Fibroblast of pulmonary artery (primary cell): ENCODE data around the gene P2RX6.
"Not testable (repeated sequence)": the region's sequence is repeated elsewhere in the genome, so short reads cannot be mapped to it uniquely, and the experiment has no call there.

Experiments used
- DNase-seq: peaks from one replicate; pipeline ENCODE4 v3.0.0-alpha.2; 2010; ENCODE audit warnings: low read depth
- H3K4me3 ChIP-seq: replicated peaks from 2 replicates; pipeline ENCODE4 v1.5.1; 2011; ENCODE audit warnings: low read depth, mild to moderate bottlenecking, control low read depth, low read length, moderate library complexity
- CTCF ChIP-seq: IDR thresholded peaks from 2 replicates; pipeline ENCODE4 v1.5.1; 2011; ENCODE audit warnings: mild to moderate bottlenecking, control low read depth, low read length, inconsistent platforms; ENCODE audit errors: missing control alignments

The P2RX6 gene

DNA sequence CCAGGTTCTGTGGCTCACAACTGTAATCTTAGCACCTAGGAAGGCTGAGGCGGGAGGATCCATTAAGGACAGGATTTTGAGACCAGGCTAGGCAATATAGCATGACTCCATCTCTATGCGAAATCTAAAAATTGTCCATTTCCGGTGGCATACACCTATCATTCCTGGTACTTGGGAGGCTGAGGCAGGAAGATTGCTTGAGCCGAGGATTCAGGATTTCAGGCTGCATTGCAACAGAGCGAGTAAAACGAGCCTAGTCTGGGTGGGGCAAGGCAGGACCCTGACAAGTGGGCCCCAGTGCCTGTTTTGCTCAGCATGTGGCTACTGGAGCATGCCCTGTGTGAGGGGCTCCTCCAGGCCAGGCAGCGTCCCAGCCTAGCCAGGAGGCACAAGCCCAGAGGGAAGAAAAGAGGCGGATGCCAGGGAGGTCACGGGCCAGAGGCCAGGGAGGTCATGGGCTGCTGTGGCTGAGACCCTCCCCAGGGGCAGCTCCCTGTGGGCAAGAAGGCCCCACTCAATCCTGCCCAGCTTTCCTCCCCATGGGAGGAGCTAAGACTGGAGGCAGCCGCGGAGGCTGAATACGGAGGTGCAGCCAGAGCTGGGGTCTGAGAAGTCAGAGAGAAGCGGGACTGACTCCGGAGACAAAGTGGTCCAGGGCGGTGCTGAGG is 39.2 kb downstream of the P2RX6 start:
- H3K4me3 ChIP-seq, result no peak overlapping the region
- no peak for DNase-seq
- TF ChIP-seq CTCF, result no peak

- H3K4me3 ChIP-seq, result no peak overlapping the region
- no peak for TF ChIP-seq CTCF
- DNase-seq, result no peak
Measured at GRCh38 chr22:21054714-21055563, 40.0 kb downstream of the P2RX6 start.

GRCh38 chr22:21055564-21055834 is 40.5 kb downstream of the P2RX6 start:
- TF ChIP-seq CTCF, result no peak
- no peak for DNase-seq
- no peak overlapping the region for H3K4me3 ChIP-seq

DNA sequence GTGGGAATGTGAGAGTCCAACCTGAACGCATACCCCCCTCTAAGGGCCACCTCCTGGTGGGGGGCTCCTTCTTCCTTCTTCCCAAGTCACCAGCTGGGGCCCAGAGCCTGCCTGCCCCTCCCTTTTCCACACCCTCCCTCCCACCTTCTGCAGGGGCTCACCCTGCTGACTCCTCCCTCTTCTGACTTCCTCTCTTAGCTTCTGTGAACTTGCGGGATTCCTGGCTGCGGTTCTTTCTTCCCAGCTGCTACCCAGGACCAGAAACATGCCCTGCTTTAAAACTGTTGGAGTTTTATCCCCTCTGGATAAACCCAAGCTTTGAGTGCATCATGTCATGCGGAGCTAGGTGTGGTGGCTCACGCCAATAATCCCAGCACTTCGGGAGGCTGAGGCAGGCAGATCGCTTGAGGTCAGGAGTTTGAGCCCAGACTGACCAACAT is 40.9 kb downstream of the P2RX6 start:
- no peak overlapping the region for H3K4me3 ChIP-seq
- TF ChIP-seq CTCF, result no peak
- DNase-seq, result no peak

DNA sequence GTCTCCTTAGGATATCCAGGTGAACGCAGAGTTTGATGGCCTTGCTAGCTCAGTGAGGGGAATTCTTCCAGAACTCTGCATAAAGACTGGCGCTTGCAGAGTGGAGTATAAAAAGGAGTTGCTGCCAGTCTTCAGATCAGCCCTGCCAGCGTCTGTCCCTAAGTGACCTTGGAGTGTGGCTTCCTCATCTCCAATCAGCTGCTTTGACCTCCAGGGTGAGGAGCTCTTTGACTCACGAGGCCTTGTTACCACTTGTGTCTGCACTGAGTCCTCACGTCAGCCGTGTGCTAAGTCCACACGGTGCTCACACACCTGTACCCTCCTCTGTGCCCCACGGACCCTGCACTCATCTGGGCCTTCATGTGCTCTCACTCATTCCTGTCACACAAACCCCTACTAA is 45.4 kb downstream of the P2RX6 start:
- not testable (repeated sequence) for DNase-seq, H3K4me3 ChIP-seq

DNA sequence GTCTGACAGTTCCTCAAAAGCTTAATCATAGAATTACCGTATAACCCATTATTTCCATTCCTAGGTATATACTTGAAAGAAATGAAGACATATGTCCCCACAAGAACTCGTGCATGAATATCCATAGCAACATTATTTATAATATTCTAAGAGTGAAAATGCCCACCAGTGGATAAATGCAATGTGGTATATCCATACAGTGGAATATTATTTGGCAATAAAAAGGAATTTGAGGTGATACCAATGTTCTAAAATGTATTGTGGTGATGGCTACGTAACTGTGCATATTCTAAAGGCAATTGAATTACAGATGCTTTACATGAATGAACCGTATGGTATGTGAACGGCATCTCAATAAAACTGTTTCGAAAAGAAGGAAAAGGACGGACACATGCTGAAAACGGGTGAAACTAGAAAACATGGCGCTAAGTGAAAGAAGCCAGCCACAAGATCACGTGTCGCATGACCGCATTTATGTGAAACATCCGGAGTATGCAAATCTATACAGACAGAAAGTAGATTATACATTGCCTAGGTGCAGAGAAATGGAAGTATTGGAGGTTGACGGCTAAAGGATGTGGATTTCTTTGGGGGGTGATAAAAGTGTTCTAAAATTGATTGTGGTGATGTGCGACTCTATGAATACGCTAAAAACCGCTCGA is 46.8 kb downstream of the P2RX6 start:
- not testable (repeated sequence) for H3K4me3 ChIP-seq, DNase-seq

DNA sequence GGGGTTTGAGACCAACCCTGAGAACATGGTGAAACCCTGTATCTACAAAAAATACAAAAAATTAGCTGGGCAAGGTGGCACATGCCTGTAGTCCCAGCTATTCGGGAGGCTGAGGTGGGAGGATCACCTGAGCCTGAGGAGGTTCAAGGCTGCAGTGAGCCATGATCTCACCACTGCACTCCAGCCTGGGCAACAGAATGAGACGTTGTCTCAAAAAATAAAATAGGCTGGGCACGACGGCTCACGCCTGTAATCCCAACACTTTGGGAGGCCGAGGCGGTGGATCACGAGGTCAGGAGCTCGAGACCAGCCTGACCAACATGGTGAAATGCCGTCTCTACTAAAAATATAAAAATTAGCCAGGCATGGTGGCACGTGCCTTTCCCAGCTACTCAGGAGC is 49.5 kb downstream of the P2RX6 start:
- H3K4me3 ChIP-seq, DNase-seq: not testable (repeated sequence)

GRCh38 chr22:21064917-21065864 is 50.2 kb downstream of the P2RX6 start:
- no peak for DNase-seq
- TF ChIP-seq CTCF, result no peak

More at GRCh38 chr22:21064917-21065864, 50.2 kb downstream of the P2RX6 start:
- H3K4me3 ChIP-seq, result no peak overlapping the region
